Mesendoderm (in vitro differentiated cells): Measurements from ENCODE around the gene IFNLR1.

Experiments used
- DNase-seq: peaks from one replicate; pipeline ENCODE4 v3.0.0; 2013
- H2AK5ac ChIP-seq: 2 replicates; pipeline ENCODE4 v1.6.1; 2013; ENCODE audit warnings: low read length, inconsistent platforms
- H2BK120ac ChIP-seq: 2 replicates; pipeline ENCODE4 v1.6.1; 2013; ENCODE audit warnings: low read depth, mild to moderate bottlenecking, low read length, moderate library complexity, mixed read lengths
- H2BK15ac ChIP-seq: replicated peaks from 2 replicates; pipeline ENCODE4 v1.6.1; 2013; ENCODE audit warnings: low read depth, mild to moderate bottlenecking, moderate library complexity
- H2BK5ac ChIP-seq: 2 replicates; pipeline ENCODE4 v1.6.1; 2013; ENCODE audit warnings: low read length, inconsistent platforms
- H3K18ac ChIP-seq: 2 replicates; pipeline ENCODE4 v1.6.1; 2013; ENCODE audit warnings: mild to moderate bottlenecking, low read length, mixed read lengths
- H3K23ac ChIP-seq: one replicate; pipeline ENCODE4 v1.6.1; 2013; ENCODE audit warnings: low read length
- H3K27ac ChIP-seq: 2 replicates; pipeline ENCODE4 v1.5.1; 2013; ENCODE audit warnings: low read depth, mild to moderate bottlenecking, inconsistent platforms, low read length, moderate library complexity
- H3K27me3 ChIP-seq: 2 replicates; pipeline ENCODE4 v1.6.1; 2013; ENCODE audit warnings: low read length, control low read depth, mild to moderate bottlenecking, inconsistent platforms; ENCODE audit not compliant: insufficient read depth, poor library complexity
- H3K36me3 ChIP-seq: 2 replicates; pipeline ENCODE4 v1.6.1; 2013; ENCODE audit warnings: low read length, inconsistent platforms; ENCODE audit not compliant: control insufficient read depth, insufficient read depth
- H3K4ac ChIP-seq: one replicate; pipeline ENCODE4 v1.6.1; 2013; ENCODE audit warnings: low read depth, mild to moderate bottlenecking, low read length, moderate library complexity
- H3K4me1 ChIP-seq: 2 replicates; pipeline ENCODE4 v1.6.1; 2013; ENCODE audit warnings: low read depth, low read length, inconsistent platforms; ENCODE audit not compliant: control insufficient read depth
- H3K4me2 ChIP-seq: 2 replicates; pipeline ENCODE4 v1.6.1; 2013; ENCODE audit warnings: low read length
- H3K4me3 ChIP-seq: 2 replicates; pipeline ENCODE4 v1.5.1; 2013; ENCODE audit warnings: mild to moderate bottlenecking, low read length
- H3K56ac ChIP-seq: one replicate; pipeline ENCODE4 v1.6.1; 2013; ENCODE audit warnings: low read length
- H3K79me1 ChIP-seq: 2 replicates; pipeline ENCODE4 v1.6.1; 2013; ENCODE audit warnings: low read length, inconsistent platforms
- H3K79me2 ChIP-seq: 2 replicates; pipeline ENCODE4 v1.6.1; 2013; ENCODE audit warnings: mild to moderate bottlenecking, low read length; ENCODE audit not compliant: control insufficient read depth, insufficient read depth
- H3K9ac ChIP-seq: 2 replicates; pipeline ENCODE4 v1.6.1; 2013; ENCODE audit warnings: low read length, inconsistent platforms
- H4K5ac ChIP-seq: one replicate; pipeline ENCODE4 v1.6.1; 2013; ENCODE audit warnings: low read length
- H4K8ac ChIP-seq: one replicate; pipeline ENCODE4 v1.6.1; 2013; ENCODE audit warnings: low read depth, mild to moderate bottlenecking, control low read depth, low read length, moderate library complexity
- WGBS: extraction: QIAGEN DNeasy Blood & Tissue Kit; methylation state at CpG from one replicate; pipeline ENCODE4 v1.1.7; 2013; ENCODE audit warnings: low lambda C conversion rate, missing lambda C conversion rate; ENCODE audit not compliant: insufficient coverage; ENCODE audit errors: extremely low coverage; 5-methylcytosine and 5-hydroxymethylcytosine counted together

The IFNLR1 gene

GRCh38 chr1:24134376-24134775 is 52.7 kb downstream of the IFNLR1 start:
- Histone ChIP-seq H3K27me3 (no peaks in the 10 kb centered on the region), H3K18ac (no peak overlapping the region), H3K9ac (no peak overlapping the region), H3K23ac (no peak overlapping the region), H3K27ac (no peak overlapping the region), H3K4ac (no peak overlapping the region), H3K36me3 (no peaks in the 10 kb centered on the region), H3K4me2 (no peak overlapping the region), H2BK5ac (no peak overlapping the region), H3K79me2 (no peaks in the 10 kb centered on the region), H3K79me1 (no peaks in the 10 kb centered on the region), H3K56ac (no peak overlapping the region), H4K5ac (no peak overlapping the region), H3K4me3 (no peak overlapping the region), H2BK15ac (no peak overlapping the region), H3K4me1 (no peaks in the 10 kb centered on the region), H4K8ac (no peak overlapping the region), H2BK120ac (no peak overlapping the region), H2AK5ac (no peak overlapping the region)
- no CpG with 5 or more reads among the region's 3 CpGs for WGBS
- DNase-seq, result no peak

- H2AK5ac ChIP-seq, result no peak overlapping the region
- no peaks in the 10 kb centered on the region for H3K36me3 ChIP-seq
- no peak overlapping the region for H3K4me3 ChIP-seq
- H3K9ac ChIP-seq, result no peak overlapping the region
- no peak overlapping the region for H3K18ac ChIP-seq
- H3K4ac ChIP-seq, result no peak overlapping the region
- H3K56ac ChIP-seq, result no peak overlapping the region
- H4K8ac ChIP-seq, result no peak overlapping the region
- no peak overlapping the region for H2BK120ac ChIP-seq
- H3K23ac ChIP-seq, result no peak overlapping the region
- H3K27me3 ChIP-seq, result no peaks in the 10 kb centered on the region
- H3K4me1 ChIP-seq, result no peaks in the 10 kb centered on the region
- no peak overlapping the region for H3K4me2 ChIP-seq
- H3K79me2 ChIP-seq, result no peaks in the 10 kb centered on the region
- no CpG with 5 or more reads among the region's 1 CpG for WGBS
- DNase-seq, result no peak
- H3K79me1 ChIP-seq, result no peaks in the 10 kb centered on the region
- H3K27ac ChIP-seq, result no peak overlapping the region
- no peak overlapping the region for H4K5ac ChIP-seq
- H2BK15ac ChIP-seq, result no peak overlapping the region
- H2BK5ac ChIP-seq, result no peak overlapping the region
These were observed 53.3 kb downstream of the IFNLR1 start for GRCh38 chr1:24133819-24134218.

GRCh38 chr1:24130385-24130784 is 56.7 kb downstream of the IFNLR1 start:
- Histone ChIP-seq H2BK5ac (no peak overlapping the region), H3K4me3 (no peak overlapping the region), H2BK120ac (no peak overlapping the region), H3K18ac (no peak overlapping the region), H3K27me3 (no peaks in the 10 kb centered on the region), H4K8ac (no peak overlapping the region), H3K23ac (no peak overlapping the region), H3K79me2 (no peaks in the 10 kb centered on the region), H3K27ac (no peak overlapping the region), H2BK15ac (no peak overlapping the region), H3K9ac (no peak overlapping the region), H3K4me1 (no peaks in the 10 kb centered on the region), H3K79me1 (no peaks in the 10 kb centered on the region), H4K5ac (no peak overlapping the region), H3K36me3 (no peaks in the 10 kb centered on the region), H2AK5ac (no peak overlapping the region), H3K56ac (no peak overlapping the region), H3K4me2 (no peak overlapping the region), H3K4ac (no peak overlapping the region)
- WGBS, result no CpG with 5 or more reads among the region's 3 CpGs
- no peak for DNase-seq

- no peaks in the 10 kb centered on the region for H3K79me1 ChIP-seq
- H3K4ac ChIP-seq, result no peak overlapping the region
- no peak overlapping the region for H2BK15ac ChIP-seq
- H3K9ac ChIP-seq, result no peak overlapping the region
- H4K5ac ChIP-seq, result no peak overlapping the region
- H3K27ac ChIP-seq, result no peak overlapping the region
- H2AK5ac ChIP-seq, result no peak overlapping the region
- WGBS, result no CpG with 5 or more reads among the region's 7 CpGs
- no peak overlapping the region for H3K18ac ChIP-seq
- H3K56ac ChIP-seq, result no peak overlapping the region
- H2BK5ac ChIP-seq, result no peak overlapping the region
- DNase-seq, result no peak
- H3K23ac ChIP-seq, result no peak overlapping the region
- H3K4me1 ChIP-seq, result no peaks in the 10 kb centered on the region
- H3K79me2 ChIP-seq, result no peaks in the 10 kb centered on the region
- H3K27me3 ChIP-seq, result no peaks in the 10 kb centered on the region
- no peak overlapping the region for H2BK120ac ChIP-seq
- no peak overlapping the region for H3K4me3 ChIP-seq
- no peak overlapping the region for H4K8ac ChIP-seq
- H3K4me2 ChIP-seq, result no peak overlapping the region
- no peaks in the 10 kb centered on the region for H3K36me3 ChIP-seq
These were observed 59.2 kb downstream of the IFNLR1 start for GRCh38 chr1:24127801-24128363.

- no peaks in the 10 kb centered on the region for H3K79me2 ChIP-seq
- no peak overlapping the region for H3K4ac ChIP-seq
- no peak overlapping the region for H3K9ac ChIP-seq
- no peak overlapping the region for H4K5ac ChIP-seq
- no peak overlapping the region for H4K8ac ChIP-seq
- no peak overlapping the region for H3K4me3 ChIP-seq
- no peaks in the 10 kb centered on the region for H3K4me1 ChIP-seq
- H3K36me3 ChIP-seq, result no peaks in the 10 kb centered on the region
- no peaks in the 10 kb centered on the region for H3K79me1 ChIP-seq
- no peak overlapping the region for H3K23ac ChIP-seq
- H3K18ac ChIP-seq, result no peak overlapping the region
- no peak overlapping the region for H2BK15ac ChIP-seq
- no peak overlapping the region for H2BK120ac ChIP-seq
- no peak overlapping the region for H2BK5ac ChIP-seq
- H3K4me2 ChIP-seq, result no peak overlapping the region
- WGBS, result no CpG with 5 or more reads among the region's 3 CpGs
- no peak overlapping the region for H2AK5ac ChIP-seq
- DNase-seq, result no peak
- H3K27ac ChIP-seq, result no peak overlapping the region
- no peak overlapping the region for H3K56ac ChIP-seq
- no peaks in the 10 kb centered on the region for H3K27me3 ChIP-seq
These were observed 59.8 kb downstream of the IFNLR1 start for GRCh38 chr1:24127134-24127800.

GRCh38 chr1:24126672-24127023 is 60.4 kb downstream of the IFNLR1 start:
- Histone ChIP-seq H3K4me3 (no peak overlapping the region), H3K18ac (no peak overlapping the region), H2BK120ac (no peak overlapping the region), H4K8ac (no peak overlapping the region), H3K4me2 (no peak overlapping the region), H3K79me2 (no peaks in the 10 kb centered on the region), H2BK15ac (no peak overlapping the region), H3K56ac (no peak overlapping the region), H3K4ac (no peak overlapping the region), H3K36me3 (no peaks in the 10 kb centered on the region), H2AK5ac (no peak overlapping the region), H3K9ac (no peak overlapping the region), H3K27me3 (no peaks in the 10 kb centered on the region), H3K79me1 (no peaks in the 10 kb centered on the region), H4K5ac (no peak overlapping the region), H2BK5ac (no peak overlapping the region), H3K27ac (no peak overlapping the region), H3K23ac (no peak overlapping the region), H3K4me1 (no peaks in the 10 kb centered on the region)
- no CpG with 5 or more reads among the region's 5 CpGs for WGBS
- no peak for DNase-seq
